NCI-H1105 treated with DMSO at 0.1 percent for 48 hours (cell line): ENCODE data around the gene KCNA4.
"Not testable (repeated sequence)": the region's sequence is repeated elsewhere in the genome, so short reads cannot be mapped to it uniquely, and the experiment has no call there.

ENCODE experiments used
- DNase-seq: peaks from one replicate; lab custom pipeline; 2025; lab: John Stamatoyannopoulos, UW

The KCNA4 gene

GRCh38 chr11:29996016-29996415 is 20.8 kb downstream of the KCNA4 start:
- DNase-seq: no peak

- DNase-seq: no peak
These were observed 27.5 kb downstream of the KCNA4 start for GRCh38 chr11:29989174-29989970.

- no peak for DNase-seq
These were observed 31.6 kb downstream of the KCNA4 start for GRCh38 chr11:29985248-29985647.

GRCh38 chr11:29984544-29984943 is 32.3 kb downstream of the KCNA4 start:
- no peak for DNase-seq

- DNase-seq: no peak
These were observed 38.3 kb downstream of the KCNA4 start for GRCh38 chr11:29978549-29978948.

- DNase-seq: not testable (repeated sequence)
These were observed 41.2 kb downstream of the KCNA4 start for GRCh38 chr11:29975580-29975979.

- no peak for DNase-seq
These were observed 53.0 kb downstream of the KCNA4 start for GRCh38 chr11:29963796-29964195.

- DNase-seq: no peak
These were observed 53.8 kb downstream of the KCNA4 start for GRCh38 chr11:29963036-29963435.

GRCh38 chr11:29962243-29962642 is 54.6 kb downstream of the KCNA4 start:
- DNase-seq: no peak
